ENCODE data around the gene FUT6.

Gene FUT6

DNA sequence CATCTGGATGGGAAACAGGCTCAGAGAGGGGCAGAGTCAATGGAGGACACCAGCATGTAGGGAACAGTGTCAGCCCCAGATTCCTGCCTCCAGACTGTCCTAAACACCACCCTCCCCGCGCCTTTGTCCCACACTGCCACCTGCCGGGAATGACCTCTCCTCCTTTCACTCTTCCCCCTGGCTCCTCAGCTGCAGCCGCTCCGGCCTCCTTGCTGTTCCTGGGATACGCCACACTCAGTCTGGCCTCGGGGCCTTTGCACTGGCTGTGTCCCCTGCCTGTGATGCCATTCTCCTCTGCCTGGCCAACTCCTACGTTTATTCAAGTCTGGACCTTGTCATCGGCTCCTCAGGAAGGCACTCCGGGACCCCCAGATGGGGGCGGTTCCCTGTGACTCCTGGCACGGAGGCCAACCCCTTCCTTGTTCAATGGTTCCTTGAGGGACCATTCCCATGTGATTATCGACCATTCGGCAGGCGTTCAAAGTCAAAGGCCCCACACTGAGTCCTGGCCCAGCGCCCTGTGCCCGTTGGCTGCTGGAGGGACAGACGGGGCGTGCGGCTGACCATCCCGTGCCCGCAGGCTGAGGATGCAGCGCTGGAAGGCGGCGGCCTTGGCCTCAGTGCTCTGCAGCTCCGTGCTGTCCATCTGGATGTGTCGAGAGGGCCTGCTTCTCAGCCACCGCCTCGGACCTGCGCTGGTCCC lies 15.8 kb downstream of the FUT6 start:
- Histone ChIP-seq H3K9me3 (ENCODE audit: control insufficient read depth, low read length) (no peaks in the 10 kb centered on the region), H3K4me1 (ENCODE audit: control insufficient read depth, insufficient read depth, low read length) (peaks cover 3% of the 10 kb centered on the region), H3K36me3 (ENCODE audit: control insufficient read depth, insufficient read depth, low read length, severe bottlenecking) (no peaks in the 10 kb centered on the region), H3K9ac (ENCODE audit: low read length) (no peak overlapping the region), H3K4me3 (ENCODE audit: low read length) (no peak overlapping the region), H3K27me3 (replicated peaks; ENCODE audit: control insufficient read depth, insufficient read depth, low read length) (peaks cover 14% of the 10 kb centered on the region)
- no peak for DNase-seq (ENCODE audit: low read depth)

DNA sequence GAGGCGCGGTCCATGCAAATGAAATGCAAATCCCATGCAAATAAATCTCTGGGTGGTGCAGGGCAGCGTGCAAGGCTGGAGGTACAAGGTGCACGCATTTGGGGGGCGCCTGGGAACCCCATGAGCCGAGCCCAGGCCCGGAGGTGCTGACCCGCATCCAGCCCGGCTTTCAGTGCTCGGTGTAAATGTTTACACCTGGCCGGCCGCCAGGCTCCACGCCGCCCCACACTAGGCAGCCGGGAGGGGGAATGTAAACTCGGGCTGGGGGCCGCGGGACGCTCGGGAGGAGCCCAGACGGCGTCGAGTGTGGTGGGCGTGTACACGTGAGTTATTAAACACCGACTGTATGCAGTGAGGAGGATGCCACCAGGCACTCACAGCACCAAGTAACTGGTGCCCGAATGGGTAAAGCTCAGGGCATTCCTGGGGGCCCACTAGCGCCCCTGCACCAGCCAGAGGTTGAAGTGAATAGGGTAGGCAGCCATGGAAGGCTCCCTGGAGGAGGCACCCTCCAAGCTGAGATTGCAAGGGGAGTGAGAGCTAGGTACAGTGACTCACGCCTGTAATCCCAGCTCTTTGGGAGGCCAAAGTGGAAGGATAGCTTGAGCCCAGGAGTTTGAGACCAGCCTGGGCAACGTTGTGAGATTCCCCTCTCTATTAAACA lies 17.2 kb downstream of the FUT6 start:
- no peaks in the 10 kb centered on the region for H3K36me3 ChIP-seq (ENCODE audit: control insufficient read depth, insufficient read depth, low read length, severe bottlenecking)
- H3K27me3 ChIP-seq (replicated peaks; ENCODE audit: control insufficient read depth, insufficient read depth, low read length) = peaks cover 19% of the 10 kb centered on the region
- no peak for DNase-seq (ENCODE audit: low read depth)
- no peaks in the 10 kb centered on the region for H3K9me3 ChIP-seq (ENCODE audit: control insufficient read depth, low read length)
- no peaks in the 10 kb centered on the region for H3K4me1 ChIP-seq (ENCODE audit: control insufficient read depth, insufficient read depth, low read length)
- H3K4me3 ChIP-seq (ENCODE audit: low read length) = no peak overlapping the region
- H3K9ac ChIP-seq (ENCODE audit: low read length) = no peak overlapping the region

DNA sequence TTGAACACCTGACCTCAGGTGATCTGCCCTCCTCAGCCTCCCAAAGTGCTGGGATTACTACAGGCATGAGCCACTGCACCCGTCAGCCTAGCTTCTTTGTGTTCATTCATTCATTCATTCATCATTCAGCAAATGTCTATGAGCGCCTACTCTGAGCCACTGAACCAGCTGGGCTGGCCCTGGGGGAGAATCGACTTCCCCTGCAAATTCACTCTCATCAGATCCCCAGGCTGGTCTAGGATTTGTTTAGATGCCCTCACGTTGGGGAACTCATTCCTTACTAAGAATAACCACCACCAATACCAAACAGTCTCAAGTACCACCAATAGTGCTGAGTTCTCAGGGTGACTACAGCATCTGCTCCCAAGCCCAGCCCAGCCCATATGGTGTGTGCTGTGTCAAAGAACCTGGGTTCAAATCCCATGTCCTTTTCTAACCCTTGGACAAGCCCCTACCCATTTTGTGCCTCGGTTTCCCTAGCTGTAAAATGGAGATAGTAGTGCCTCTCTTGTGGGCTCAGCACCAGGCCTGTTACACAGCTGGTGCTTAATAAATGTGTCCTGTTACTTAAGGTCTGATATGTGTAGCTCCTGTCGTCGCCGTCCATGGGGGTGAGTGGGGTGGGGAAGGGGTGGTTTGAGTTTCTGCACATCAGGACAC lies 17.9 kb downstream of the FUT6 start:
- DNase-seq (ENCODE audit: low read depth) = no peak

DNA sequence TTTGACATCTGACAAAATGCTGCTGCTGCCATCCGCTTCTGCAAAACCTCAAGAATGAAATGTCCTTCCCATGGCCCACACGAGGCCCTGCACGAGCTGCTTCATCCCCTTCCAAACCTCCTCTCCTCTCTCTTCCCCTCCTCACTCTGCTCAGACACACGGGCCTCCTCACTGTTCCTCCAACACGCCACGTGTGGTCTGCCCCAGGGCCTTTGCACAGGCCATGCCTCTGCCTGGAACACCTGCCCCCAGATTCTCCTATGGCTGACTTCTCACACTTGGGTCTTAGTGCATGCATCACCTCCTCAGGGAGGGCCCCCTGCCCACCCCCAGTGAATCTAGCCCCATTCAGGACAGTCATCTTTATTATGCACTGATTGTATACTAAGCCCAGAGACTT lies 18.7 kb downstream of the FUT6 start:
- Histone ChIP-seq H3K4me3 (ENCODE audit: low read length) (no peak overlapping the region), H3K9me3 (ENCODE audit: control insufficient read depth, low read length) (no peaks in the 10 kb centered on the region), H3K27me3 (replicated peaks; ENCODE audit: control insufficient read depth, insufficient read depth, low read length) (peaks cover 24% of the 10 kb centered on the region), H3K4me1 (ENCODE audit: control insufficient read depth, insufficient read depth, low read length) (no peaks in the 10 kb centered on the region), H3K36me3 (ENCODE audit: control insufficient read depth, insufficient read depth, low read length, severe bottlenecking) (no peaks in the 10 kb centered on the region), H3K9ac (ENCODE audit: low read length) (no peak overlapping the region)
- DNase-seq (ENCODE audit: low read depth) = no peak

More for the DNA sequence above, 17.9 kb downstream of the FUT6 start:
- Histone ChIP-seq H3K9ac (ENCODE audit: low read length) (no peak overlapping the region), H3K4me3 (ENCODE audit: low read length) (no peak overlapping the region), H3K9me3 (ENCODE audit: control insufficient read depth, low read length) (no peaks in the 10 kb centered on the region), H3K36me3 (ENCODE audit: control insufficient read depth, insufficient read depth, low read length, severe bottlenecking) (no peaks in the 10 kb centered on the region), H3K4me1 (ENCODE audit: control insufficient read depth, insufficient read depth, low read length) (no peaks in the 10 kb centered on the region), H3K27me3 (replicated peaks; ENCODE audit: control insufficient read depth, insufficient read depth, low read length) (peaks cover 19% of the 10 kb centered on the region)

DNA sequence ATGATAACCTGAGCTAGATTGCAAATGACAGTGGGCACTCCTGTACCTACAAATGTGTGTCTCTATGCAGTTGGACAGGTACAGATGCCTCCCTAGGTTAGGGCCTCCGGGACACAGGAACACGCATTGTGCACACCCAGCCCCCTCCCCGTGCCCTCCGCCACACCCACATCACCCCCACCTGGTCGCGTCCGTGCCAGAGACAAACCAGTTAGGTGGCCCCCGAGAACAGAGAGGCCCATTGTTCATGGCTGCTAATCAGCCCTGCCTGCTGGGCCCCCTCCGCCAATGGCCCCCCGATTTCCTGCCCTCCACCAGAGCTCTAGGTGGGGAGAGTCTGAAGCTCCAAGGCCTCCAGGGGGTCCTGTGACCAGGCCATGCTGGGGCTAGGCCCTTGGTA lies 20.9 kb downstream of the FUT6 start:
- Histone ChIP-seq H3K9ac (ENCODE audit: low read length) (no peak overlapping the region), H3K36me3 (ENCODE audit: control insufficient read depth, insufficient read depth, low read length, severe bottlenecking) (no peaks in the 10 kb centered on the region), H3K27me3 (replicated peaks; ENCODE audit: control insufficient read depth, insufficient read depth, low read length) (peaks cover 38% of the 10 kb centered on the region), H3K9me3 (ENCODE audit: control insufficient read depth, low read length) (no peaks in the 10 kb centered on the region), H3K4me1 (ENCODE audit: control insufficient read depth, insufficient read depth, low read length) (no peaks in the 10 kb centered on the region), H3K4me3 (ENCODE audit: low read length) (no peak overlapping the region)
- DNase-seq (ENCODE audit: low read depth) = no peak

DNA sequence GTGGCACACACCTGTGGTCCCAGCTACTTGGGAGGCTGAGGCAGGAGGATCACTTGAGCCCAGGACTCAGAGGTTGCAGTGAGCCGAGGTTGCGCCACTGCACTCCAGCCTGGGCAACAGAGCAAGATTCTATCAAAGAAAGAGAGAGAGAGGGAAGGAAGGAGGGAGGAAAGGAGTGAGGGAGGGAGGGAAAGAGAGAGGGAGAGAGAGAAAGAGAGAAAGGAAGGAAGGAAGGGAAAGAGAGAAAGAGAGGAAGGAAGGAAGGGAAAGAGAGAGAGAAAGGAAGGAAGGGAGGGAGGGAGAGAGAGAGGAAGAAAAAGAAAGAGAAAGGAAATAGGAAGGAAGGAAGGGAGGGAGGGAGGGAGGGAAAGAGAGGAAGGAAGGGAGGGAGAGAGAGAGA lies 22.3 kb downstream of the FUT6 start:
- DNase-seq (ENCODE audit: low read depth) = no peak
- Histone ChIP-seq H3K4me3 (ENCODE audit: low read length) (no peak overlapping the region), H3K9ac (ENCODE audit: low read length) (no peak overlapping the region), H3K9me3 (ENCODE audit: control insufficient read depth, low read length) (no peaks in the 10 kb centered on the region), H3K27me3 (replicated peaks; ENCODE audit: control insufficient read depth, insufficient read depth, low read length) (peaks cover 34% of the 10 kb centered on the region), H3K36me3 (ENCODE audit: control insufficient read depth, insufficient read depth, low read length, severe bottlenecking) (no peaks in the 10 kb centered on the region), H3K4me1 (ENCODE audit: control insufficient read depth, insufficient read depth, low read length) (no peaks in the 10 kb centered on the region)

DNA sequence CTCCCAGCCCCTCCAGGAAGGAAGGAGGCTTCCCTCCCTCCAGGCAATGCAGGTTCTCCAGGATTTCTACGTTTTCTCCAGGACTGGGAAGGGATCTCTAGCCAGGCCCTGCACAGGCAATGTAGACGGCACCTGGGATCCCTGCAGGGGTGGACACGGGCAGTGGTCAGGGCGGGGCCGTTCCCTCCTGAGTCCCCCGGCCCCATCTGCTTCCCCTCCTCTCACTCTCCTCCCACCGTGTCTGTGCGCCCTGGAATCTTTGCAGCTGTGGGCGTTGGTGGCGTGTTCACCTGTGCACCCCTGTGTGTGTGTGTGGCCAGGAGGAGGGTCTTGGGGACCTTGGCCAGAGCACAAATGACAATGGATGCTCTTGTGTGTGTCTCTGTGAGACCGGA lies 24.7 kb downstream of the FUT6 start:
- Histone ChIP-seq H3K9me3 (ENCODE audit: control insufficient read depth, low read length) (no peaks in the 10 kb centered on the region), H3K4me3 (ENCODE audit: low read length) (no peak overlapping the region), H3K9ac (ENCODE audit: low read length) (no peak overlapping the region), H3K4me1 (ENCODE audit: control insufficient read depth, insufficient read depth, low read length) (no peaks in the 10 kb centered on the region), H3K27me3 (replicated peaks; ENCODE audit: control insufficient read depth, insufficient read depth, low read length) (peaks cover 33% of the 10 kb centered on the region), H3K36me3 (ENCODE audit: control insufficient read depth, insufficient read depth, low read length, severe bottlenecking) (no peaks in the 10 kb centered on the region)
- DNase-seq (ENCODE audit: low read depth) = no peak

DNA sequence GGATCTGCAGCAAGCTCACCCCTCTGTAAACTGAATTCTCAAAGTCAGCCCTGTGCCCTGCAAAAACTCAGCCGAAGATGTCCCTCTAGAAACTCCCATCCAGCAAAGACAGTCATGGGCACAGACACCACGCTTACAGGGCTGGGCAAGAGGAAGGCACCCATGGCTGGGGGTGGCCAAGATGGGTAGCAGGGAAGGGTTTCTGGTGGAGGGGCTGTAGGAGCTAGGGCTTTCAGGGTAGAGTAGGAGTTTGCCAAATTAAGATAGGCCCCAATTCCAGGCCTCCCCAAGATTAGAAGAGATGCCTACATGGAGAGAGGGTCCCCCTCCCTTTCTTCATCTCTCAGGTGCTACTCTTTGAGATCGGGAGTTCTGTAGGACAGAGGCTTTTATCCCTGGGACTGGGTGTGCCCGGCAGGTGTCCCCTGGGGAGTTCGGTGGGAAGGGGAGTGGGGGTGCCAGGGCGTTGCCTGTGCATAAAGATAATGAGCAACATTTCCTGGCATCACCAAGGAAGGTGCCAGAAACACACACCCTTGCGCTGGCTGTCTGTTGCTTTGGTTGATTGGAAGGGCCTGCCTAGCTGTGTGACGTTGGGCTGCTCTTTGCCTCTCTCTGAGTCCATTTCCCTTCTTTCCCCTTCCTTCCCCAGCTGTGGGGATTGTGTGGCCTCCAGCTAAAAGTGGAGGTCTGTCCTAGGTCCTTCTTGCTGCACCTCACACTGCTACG lies 25.2 kb downstream of the FUT6 start:
- Histone ChIP-seq H3K9me3 (ENCODE audit: control insufficient read depth, low read length) (no peaks in the 10 kb centered on the region), H3K9ac (ENCODE audit: low read length) (no peak overlapping the region), H3K4me1 (ENCODE audit: control insufficient read depth, insufficient read depth, low read length) (no peaks in the 10 kb centered on the region), H3K4me3 (ENCODE audit: low read length) (no peak overlapping the region), H3K36me3 (ENCODE audit: control insufficient read depth, insufficient read depth, low read length, severe bottlenecking) (no peaks in the 10 kb centered on the region), H3K27me3 (replicated peaks; ENCODE audit: control insufficient read depth, insufficient read depth, low read length) (peaks cover 33% of the 10 kb centered on the region)
- DNase-seq (ENCODE audit: low read depth) = no peak

DNA sequence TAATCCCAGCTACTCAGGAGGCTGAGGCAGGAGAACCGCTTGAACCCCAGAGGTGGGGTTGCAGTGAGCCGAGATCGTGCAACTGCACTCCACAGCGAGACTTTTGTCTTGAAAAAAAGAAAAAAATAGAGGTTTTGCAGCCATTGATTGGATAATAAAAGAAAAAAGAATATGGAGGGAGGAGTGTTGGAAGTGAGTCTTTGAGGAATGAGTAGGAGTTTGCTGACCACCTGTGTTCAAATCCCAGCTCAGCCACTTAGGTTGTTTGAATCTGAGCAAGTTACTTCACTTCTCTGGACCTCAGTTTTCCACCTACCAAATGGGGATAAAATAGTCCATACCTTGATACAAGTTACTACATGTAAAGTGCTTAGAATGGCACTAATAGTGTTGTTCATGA lies 28.4 kb downstream of the FUT6 start:
- H3K9ac ChIP-seq (ENCODE audit: low read length) = no peak overlapping the region
- H3K4me1 ChIP-seq (ENCODE audit: control insufficient read depth, insufficient read depth, low read length) = no peaks in the 10 kb centered on the region
- no peak overlapping the region for H3K4me3 ChIP-seq (ENCODE audit: low read length)
- DNase-seq (ENCODE audit: low read depth) = no peak
- H3K9me3 ChIP-seq (ENCODE audit: control insufficient read depth, low read length) = no peaks in the 10 kb centered on the region
- no peaks in the 10 kb centered on the region for H3K36me3 ChIP-seq (ENCODE audit: control insufficient read depth, insufficient read depth, low read length, severe bottlenecking)
- H3K27me3 ChIP-seq (replicated peaks; ENCODE audit: control insufficient read depth, insufficient read depth, low read length) = peaks cover 33% of the 10 kb centered on the region

DNA sequence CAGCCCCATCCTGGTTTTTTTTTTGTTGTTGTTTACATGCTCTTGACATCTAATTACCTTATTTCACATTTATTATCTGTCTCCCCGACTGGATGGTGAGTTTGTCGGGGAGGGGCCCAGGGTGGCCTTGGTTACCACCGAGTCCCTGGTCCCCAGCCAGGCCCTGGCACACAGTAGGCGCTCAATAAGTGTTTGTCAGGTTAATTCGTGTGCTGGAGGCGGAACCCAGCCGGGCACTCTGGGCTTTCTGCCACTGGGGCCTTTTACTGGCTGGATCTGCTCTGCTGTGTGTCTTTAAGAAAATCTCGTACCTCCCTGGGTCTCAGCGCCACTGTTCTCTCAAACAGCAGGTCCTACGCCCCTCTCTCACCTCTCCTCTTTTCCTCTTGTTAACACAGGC lies 30.0 kb downstream of the FUT6 start:
- no peak for DNase-seq (ENCODE audit: low read depth)
- Histone ChIP-seq H3K4me1 (ENCODE audit: control insufficient read depth, insufficient read depth, low read length) (no peaks in the 10 kb centered on the region), H3K4me3 (ENCODE audit: low read length) (no peak overlapping the region), H3K9ac (ENCODE audit: low read length) (no peak overlapping the region), H3K36me3 (ENCODE audit: control insufficient read depth, insufficient read depth, low read length, severe bottlenecking) (no peaks in the 10 kb centered on the region), H3K9me3 (ENCODE audit: control insufficient read depth, low read length) (no peaks in the 10 kb centered on the region), H3K27me3 (replicated peaks; ENCODE audit: control insufficient read depth, insufficient read depth, low read length) (peaks cover 28% of the 10 kb centered on the region)

DNA sequence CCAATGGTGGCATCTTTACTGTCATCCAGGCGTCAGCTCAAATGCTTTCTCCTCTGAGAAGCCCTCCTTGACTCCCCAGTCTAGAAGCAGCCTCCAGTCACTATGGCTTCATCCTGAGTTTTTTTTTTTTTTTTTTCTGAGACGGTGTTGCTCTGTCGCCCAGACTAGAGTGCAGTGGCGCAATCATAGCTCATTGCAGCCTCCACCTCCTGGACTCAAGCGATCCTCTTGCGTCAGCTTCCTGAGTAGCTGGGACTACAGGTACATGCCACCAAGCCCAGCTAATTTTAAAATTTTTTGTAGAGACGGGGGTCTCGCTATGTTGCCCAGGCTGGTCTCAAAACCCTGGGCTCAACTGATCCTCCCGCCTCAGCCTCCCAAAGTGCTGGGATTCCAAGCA lies 30.4 kb downstream of the FUT6 start:
- Histone ChIP-seq H3K9ac (ENCODE audit: low read length) (no peak overlapping the region), H3K4me3 (ENCODE audit: low read length) (no peak overlapping the region), H3K36me3 (ENCODE audit: control insufficient read depth, insufficient read depth, low read length, severe bottlenecking) (no peaks in the 10 kb centered on the region), H3K9me3 (ENCODE audit: control insufficient read depth, low read length) (no peaks in the 10 kb centered on the region), H3K27me3 (replicated peaks; ENCODE audit: control insufficient read depth, insufficient read depth, low read length) (peaks cover 24% of the 10 kb centered on the region), H3K4me1 (ENCODE audit: control insufficient read depth, insufficient read depth, low read length) (no peaks in the 10 kb centered on the region)
- no peak for DNase-seq (ENCODE audit: low read depth)
